Hepatocyte (in vitro differentiated cells): Measurements from ENCODE around the gene PACSIN3.

Source experiments
- EZH2 ChIP-seq: fragments of 200-600 bp; sonication (generic); IDR thresholded peaks from 2 replicates; pipeline ENCODE4 v1.6.1; 2016; ENCODE audit warnings: antibody characterized with exemption, mild to moderate bottlenecking, borderline replicate concordance
- TF ChIP-seq, protein P1 (sequence below): fragments of 200-600 bp; sonication (generic); IDR thresholded peaks from 2 replicates; pipeline ENCODE4 v1.5.1; 2016; ENCODE audit warnings: antibody characterized with exemption, mild to moderate bottlenecking; ENCODE audit not compliant: poor library complexity

DNA sequence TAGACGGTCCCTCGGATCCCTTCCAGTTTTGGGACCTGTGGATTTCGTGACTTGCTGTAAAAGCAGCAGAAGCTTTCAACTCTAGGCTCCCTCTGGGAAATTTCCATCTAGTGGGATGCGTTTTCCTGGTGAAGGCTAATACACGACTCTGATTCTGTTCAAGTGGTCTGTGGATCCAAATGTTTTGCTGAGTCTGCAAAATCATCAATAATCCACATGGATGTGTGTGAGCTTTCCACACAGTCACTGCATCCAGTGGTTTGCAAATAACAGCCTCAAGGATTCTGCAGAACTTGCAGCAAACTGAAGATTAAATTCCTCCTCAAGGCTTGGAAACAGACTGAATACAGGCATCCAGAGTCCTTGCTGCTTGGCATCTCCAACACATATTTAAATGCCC lies 16.3 kb upstream of the PACSIN3 start:
- TF ChIP-seq, protein P1, sequence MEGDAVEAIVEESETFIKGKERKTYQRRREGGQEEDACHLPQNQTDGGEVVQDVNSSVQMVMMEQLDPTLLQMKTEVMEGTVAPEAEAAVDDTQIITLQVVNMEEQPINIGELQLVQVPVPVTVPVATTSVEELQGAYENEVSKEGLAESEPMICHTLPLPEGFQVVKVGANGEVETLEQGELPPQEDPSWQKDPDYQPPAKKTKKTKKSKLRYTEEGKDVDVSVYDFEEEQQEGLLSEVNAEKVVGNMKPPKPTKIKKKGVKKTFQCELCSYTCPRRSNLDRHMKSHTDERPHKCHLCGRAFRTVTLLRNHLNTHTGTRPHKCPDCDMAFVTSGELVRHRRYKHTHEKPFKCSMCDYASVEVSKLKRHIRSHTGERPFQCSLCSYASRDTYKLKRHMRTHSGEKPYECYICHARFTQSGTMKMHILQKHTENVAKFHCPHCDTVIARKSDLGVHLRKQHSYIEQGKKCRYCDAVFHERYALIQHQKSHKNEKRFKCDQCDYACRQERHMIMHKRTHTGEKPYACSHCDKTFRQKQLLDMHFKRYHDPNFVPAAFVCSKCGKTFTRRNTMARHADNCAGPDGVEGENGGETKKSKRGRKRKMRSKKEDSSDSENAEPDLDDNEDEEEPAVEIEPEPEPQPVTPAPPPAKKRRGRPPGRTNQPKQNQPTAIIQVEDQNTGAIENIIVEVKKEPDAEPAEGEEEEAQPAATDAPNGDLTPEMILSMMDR = no peak
- no peak for TF ChIP-seq EZH2
